AG10803 (cell line): ENCODE results near the gene PRSS57.
A peak's percentile ranks its signal among the peaks of the same experiment; 100 is the strongest.

Experiments used
- DNase-seq: peaks from one replicate; pipeline ENCODE4 v3.0.0; 2010; ENCODE audit warnings: low read depth
- H3K4me3 ChIP-seq: 2 replicates; pipeline ENCODE4 v1.5.1; 2011; ENCODE audit warnings: mild to moderate bottlenecking, low read length, control low read depth
- CTCF ChIP-seq: conservative IDR thresholded peaks from 2 replicates; pipeline ENCODE4 v1.5.1; 2011; ENCODE audit warnings: mild to moderate bottlenecking, low read length, control low read depth, inconsistent platforms

The PRSS57 gene

GRCh38 chr19:641702-642101, 53.5 kb downstream of the PRSS57 start:
- TF ChIP-seq CTCF: no peak
- H3K4me3 ChIP-seq: no peak overlapping the region
- no peak for DNase-seq

GRCh38 chr19:640606-641189, 54.6 kb downstream of the PRSS57 start:
- no peak for TF ChIP-seq CTCF
- DNase-seq: no peak
- H3K4me3 ChIP-seq: no peak overlapping the region

- no peak for TF ChIP-seq CTCF
- H3K4me3 ChIP-seq: no peak overlapping the region; the same call in 1 of the 2 replicates
- no peak for DNase-seq
Measured at GRCh38 chr19:640161-640558, 55.1 kb downstream of the PRSS57 start.

- H3K4me3 ChIP-seq: peak within 1 kb of the TSS; percentile 62
- peak; percentile 80 for DNase-seq
- TF ChIP-seq CTCF: no peak
Measured at GRCh38 chr19:639253-640160, 55.7 kb downstream of the PRSS57 start, which contains the start of gene FGF22. TSS of gene FGF22 (plus strand) at chr19:639879. CDS start at chr19:639926, 47 bp downstream.

- no peak for TF ChIP-seq CTCF
- peak overlapping the region; percentile 62 for H3K4me3 ChIP-seq
- no peak for DNase-seq
Measured at GRCh38 chr19:638906-639252, 56.4 kb downstream of the PRSS57 start.
